ENCODE measurements around the gene FBXL20.

DNA sequence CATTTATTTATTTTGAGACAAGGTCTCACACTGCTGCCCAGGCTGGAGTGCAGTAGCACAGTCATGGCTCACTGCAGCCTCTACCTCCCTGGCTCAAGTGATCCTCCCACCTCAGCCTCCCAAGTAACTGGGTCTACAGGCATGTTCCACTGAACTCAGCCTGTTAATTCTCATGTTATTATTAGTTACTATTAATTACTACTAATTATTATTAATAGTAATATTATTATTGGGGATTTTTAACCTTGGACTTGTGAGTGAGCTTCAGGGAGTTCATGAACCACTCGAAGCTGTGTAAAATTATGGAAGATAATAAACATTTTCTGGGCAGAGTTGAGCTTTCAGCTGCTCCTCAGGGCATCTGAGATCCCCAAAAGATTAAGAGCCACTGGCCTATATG lies 171.1 kb downstream of the FBXL20 start:
- TF ChIP-seq SIN3A (IDR thresholded peaks at IDR 0.05; ENCODE audit: borderline replicate concordance, insufficient read depth, low read depth, low read length) (no peak), POLR2AphosphoS5 (IDR thresholded peaks at IDR 0.05; ENCODE audit: low read depth, low read length) (no peak)
- TF ChIP-seq, protein P1, sequence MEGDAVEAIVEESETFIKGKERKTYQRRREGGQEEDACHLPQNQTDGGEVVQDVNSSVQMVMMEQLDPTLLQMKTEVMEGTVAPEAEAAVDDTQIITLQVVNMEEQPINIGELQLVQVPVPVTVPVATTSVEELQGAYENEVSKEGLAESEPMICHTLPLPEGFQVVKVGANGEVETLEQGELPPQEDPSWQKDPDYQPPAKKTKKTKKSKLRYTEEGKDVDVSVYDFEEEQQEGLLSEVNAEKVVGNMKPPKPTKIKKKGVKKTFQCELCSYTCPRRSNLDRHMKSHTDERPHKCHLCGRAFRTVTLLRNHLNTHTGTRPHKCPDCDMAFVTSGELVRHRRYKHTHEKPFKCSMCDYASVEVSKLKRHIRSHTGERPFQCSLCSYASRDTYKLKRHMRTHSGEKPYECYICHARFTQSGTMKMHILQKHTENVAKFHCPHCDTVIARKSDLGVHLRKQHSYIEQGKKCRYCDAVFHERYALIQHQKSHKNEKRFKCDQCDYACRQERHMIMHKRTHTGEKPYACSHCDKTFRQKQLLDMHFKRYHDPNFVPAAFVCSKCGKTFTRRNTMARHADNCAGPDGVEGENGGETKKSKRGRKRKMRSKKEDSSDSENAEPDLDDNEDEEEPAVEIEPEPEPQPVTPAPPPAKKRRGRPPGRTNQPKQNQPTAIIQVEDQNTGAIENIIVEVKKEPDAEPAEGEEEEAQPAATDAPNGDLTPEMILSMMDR (IDR thresholded peaks at IDR 0.05), result no peak
- TF ChIP-seq, protein P2, sequence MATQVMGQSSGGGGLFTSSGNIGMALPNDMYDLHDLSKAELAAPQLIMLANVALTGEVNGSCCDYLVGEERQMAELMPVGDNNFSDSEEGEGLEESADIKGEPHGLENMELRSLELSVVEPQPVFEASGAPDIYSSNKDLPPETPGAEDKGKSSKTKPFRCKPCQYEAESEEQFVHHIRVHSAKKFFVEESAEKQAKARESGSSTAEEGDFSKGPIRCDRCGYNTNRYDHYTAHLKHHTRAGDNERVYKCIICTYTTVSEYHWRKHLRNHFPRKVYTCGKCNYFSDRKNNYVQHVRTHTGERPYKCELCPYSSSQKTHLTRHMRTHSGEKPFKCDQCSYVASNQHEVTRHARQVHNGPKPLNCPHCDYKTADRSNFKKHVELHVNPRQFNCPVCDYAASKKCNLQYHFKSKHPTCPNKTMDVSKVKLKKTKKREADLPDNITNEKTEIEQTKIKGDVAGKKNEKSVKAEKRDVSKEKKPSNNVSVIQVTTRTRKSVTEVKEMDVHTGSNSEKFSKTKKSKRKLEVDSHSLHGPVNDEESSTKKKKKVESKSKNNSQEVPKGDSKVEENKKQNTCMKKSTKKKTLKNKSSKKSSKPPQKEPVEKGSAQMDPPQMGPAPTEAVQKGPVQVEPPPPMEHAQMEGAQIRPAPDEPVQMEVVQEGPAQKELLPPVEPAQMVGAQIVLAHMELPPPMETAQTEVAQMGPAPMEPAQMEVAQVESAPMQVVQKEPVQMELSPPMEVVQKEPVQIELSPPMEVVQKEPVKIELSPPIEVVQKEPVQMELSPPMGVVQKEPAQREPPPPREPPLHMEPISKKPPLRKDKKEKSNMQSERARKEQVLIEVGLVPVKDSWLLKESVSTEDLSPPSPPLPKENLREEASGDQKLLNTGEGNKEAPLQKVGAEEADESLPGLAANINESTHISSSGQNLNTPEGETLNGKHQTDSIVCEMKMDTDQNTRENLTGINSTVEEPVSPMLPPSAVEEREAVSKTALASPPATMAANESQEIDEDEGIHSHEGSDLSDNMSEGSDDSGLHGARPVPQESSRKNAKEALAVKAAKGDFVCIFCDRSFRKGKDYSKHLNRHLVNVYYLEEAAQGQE (IDR thresholded peaks at IDR 0.05; ENCODE audit: insufficient read depth in 1 of 2, low read depth in 2 of 2, low read length in 1 of 2), result no peak
